LHCN-M2 (cell line): ENCODE data around the gene UBQLN1. TPM values are rescaled to one million over a fixed set of nuclear protein-coding genes. Genes with fewer than 3 reads are reported as not detected.
"Not testable (repeated sequence)": the region's sequence is repeated elsewhere in the genome, so short reads cannot be mapped to it uniquely, and the experiment has no call there.

ENCODE experiments used
- DNase-seq: peaks from one replicate; pipeline ENCODE4 v3.0.0-alpha.2; 2012; ENCODE audit warnings: low read depth
- total RNA-seq: library from RNA; depleted of rRNA; stranded (reverse); fragments of >200 nt; gene quantifications from 2 replicates; pipeline ENCODE4 v1.2.3, GENCODE V29; 2014; rRNA removed

The UBQLN1 gene
- total RNA-seq, 1 experiment from 2014 or later, result 111 TPM

- no peak for DNase-seq
Measured at GRCh38 chr9:83633676-83634075, 74.1 kb downstream of the UBQLN1 start.

GRCh38 chr9:83633255-83633654 lies 74.5 kb downstream of the UBQLN1 start:
- no peak for DNase-seq

GRCh38 chr9:83630938-83631457 lies 76.8 kb downstream of the UBQLN1 start:
- no peak for DNase-seq

DNA sequence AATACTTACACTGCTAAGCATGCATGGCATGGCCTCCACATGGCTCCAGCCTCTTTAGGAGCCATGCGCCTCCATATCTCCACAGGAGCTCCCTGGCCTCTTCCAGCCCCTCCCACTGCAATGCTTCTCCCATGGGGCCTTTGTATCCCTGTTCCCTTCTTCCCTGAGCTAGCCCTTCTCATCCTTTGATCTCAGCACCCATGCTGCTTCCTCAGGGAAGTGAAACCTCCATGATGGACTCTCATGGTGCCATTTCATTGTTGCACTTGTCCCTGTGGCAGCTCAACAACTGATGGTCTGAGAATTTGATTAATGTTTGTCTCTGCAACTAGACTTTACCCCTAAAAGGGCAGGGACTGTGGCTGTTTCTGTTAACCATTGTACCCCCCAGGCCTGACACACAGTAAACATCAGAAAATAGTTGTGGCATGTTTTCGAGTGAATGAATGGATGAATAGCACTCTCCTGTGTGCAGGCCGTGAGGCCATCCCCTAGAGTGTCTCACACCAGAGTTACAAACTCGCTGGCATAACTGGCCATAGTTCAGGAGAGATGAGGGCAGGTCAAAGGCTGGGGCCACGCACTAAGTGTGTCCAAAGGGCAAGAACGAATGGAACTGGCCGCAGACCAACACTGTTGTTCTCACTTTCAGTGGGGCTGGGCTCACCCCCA lies 78.2 kb downstream of the UBQLN1 start:
- no peak for DNase-seq

DNA sequence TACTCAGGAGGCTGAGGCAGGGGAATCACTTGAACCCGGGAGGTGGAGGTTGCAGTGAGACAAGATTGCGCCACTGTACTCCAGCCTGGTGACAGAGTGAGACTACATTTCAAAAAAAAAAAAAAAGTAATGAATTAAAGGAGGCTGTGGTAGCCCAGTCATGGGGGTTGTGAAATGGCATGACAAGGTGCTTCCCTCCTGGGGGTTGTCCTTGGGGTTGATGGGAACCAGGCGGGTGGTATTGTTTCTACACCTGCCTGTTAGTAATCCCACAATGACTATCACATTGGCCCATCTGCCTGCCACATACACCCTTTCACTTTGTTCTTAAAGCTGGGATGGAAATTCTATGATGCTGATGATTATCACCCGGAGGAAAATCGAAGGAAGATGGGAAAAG lies 79.2 kb downstream of the UBQLN1 start:
- DNase-seq, result no peak

GRCh38 chr9:83625178-83625577 lies 82.6 kb downstream of the UBQLN1 start:
- DNase-seq, result no peak

DNA sequence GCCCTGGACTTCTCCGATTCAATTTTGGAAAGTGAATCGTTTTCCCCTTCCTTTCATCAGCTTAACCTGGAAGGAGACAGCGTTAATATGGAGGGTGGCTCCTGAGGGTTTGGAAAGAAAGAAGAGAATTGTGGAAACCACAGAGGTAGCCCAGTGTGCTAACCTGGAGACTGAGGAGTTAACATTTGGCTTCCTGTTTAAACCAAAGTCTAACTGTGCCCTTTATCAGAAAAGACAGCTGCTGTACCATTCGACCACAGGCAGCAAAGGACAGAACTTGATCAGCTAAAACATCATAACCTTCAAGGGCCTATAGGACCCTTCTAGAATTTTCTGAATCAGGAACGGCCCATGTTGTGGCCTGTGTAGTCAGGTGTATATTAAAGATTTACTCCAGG lies 84.1 kb downstream of the UBQLN1 start:
- DNase-seq, result peak; percentile 35

- peak; percentile 72 for DNase-seq
Measured at GRCh38 chr9:83622939-83623678, 84.6 kb downstream of the UBQLN1 start, which contains the start of gene IDNK. Gene IDNK (plus strand): TSS chr9:83623143. CDS start chr9:83623172, 29 bp downstream.

DNA sequence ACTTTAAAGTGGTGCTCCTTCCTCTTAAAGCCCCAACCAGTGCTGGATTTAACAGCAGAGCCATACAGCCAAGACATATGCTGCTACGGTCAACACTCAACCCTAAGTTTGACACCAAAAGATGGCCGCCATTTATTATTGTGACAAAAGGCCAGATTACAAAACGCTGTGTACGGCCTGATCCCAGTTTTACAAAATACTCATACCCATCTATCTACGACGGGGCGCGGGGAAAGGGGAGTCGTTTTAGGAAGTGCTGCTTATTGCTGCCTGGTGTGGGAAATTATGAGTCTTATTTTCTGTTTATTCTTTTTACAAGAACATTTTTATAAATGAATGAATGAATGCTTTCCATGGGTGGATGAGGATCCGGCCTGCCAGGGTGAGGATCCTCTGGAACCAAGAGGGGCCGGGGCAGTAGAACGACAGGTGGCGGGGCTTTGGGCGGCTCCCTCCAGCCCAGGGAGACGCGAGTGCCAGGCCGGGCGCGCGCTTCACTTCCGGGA lies 85.3 kb downstream of the UBQLN1 start:
- DNase-seq, result no peak

DNA sequence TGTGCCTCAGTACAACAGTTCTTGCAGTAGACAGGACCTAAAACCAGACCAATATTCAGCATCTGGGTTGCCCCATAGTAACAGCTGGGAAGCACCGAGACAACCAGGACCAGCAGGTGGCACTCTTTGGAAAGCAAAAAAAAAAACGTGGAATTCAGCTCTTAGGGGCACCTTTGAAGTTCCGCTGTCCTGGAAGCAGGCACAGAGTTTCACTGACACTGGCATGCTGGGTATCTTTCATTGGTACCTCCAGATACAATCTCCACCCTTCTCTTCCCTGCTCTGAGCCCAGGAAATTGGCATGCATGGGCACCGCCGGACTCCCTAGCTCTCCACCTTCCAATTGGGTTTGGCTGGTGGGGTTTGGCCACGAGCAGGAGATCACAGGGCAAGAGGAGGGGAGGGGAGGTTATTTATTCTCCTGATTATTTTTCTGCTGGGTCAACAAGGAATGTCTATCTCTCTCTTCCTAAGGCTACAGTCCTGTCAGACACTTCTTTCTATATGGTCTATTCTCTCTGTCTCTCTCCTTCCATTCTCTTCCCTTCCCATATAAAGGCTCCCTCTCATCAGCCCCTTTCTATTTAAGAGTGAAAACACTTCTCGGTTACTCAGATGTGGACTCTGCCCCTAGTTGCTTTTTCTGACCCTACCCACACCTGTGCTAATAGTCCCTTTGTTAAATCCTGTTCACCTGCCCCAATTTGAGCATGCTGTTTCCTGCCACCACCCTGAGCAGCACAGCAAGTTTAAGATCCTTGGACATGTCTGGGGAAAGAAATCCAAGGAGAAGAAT lies 86.7 kb downstream of the UBQLN1 start:
- DNase-seq, result peak; percentile 54

DNA sequence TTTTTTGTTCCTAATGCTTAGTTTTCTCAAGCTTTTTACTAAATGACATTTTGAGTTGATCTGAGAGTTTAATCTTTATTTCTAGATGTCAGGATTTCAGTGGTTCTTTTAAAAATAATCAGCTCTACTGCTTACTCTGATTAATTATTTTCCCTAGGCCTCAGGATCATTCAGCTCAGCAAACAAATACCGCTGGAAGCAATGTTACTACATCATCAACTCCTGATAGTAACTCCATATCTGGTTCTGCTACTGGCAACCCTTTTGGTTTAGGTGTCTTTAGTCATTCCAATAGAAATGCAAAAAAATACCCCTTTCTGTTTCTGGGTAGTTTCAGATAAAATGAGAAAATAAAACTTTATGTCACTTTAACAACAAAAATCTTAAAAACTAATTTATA lies 90.5 kb downstream of the UBQLN1 start:
- no peak for DNase-seq

DNA sequence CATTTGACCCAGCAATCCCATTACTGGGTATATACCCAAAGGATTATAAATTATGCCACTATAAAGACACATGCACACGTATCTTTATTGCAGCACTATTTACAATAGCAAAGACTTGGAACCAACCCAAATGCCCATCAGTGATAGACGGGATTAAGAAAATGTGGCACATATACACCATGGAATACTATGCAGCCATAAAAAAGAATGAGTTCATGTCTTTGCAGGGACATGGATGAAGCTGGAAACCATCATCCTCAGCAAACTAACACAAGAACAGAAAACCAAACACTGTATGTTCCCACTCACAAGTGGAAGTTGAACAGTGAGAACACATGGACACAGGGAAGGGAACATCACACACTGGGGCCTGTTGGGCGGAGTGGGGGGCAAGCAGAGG lies 94.5 kb downstream of the UBQLN1 start:
- DNase-seq, result not testable (repeated sequence)

Other genes with a start within 250 kb of the UBQLN1 start
- gene FRMD3, start 169.6 kb downstream of the UBQLN1 start, total RNA-seq, result 10.3 and 19.3 TPM in 2 replicates
- 5.5 and 6.2 TPM in 2 replicates for gene IDNK, start 84.8 kb downstream of the UBQLN1 start, total RNA-seq
- 0.06 and 0.46 TPM in 2 replicates for gene GKAP1, start 109.8 kb upstream of the UBQLN1 start, total RNA-seq
- 0.80 and 0.96 TPM in 2 replicates for gene KIF27, start 213.5 kb upstream of the UBQLN1 start, total RNA-seq